Measurements from ENCODE around the gene SYCP3.

The SYCP3 gene

GRCh38 chr12:101738920-101739665, at the start of gene SYCP3:
SYCP3 (minus strand) TSS chr12:101739462; CDS start chr12:101737935, 1,527 bp downstream.
- H3K27ac ChIP-seq: no peak within 1 kb of the TSS
- H3K9me3 ChIP-seq (replicated peaks in 1 of 11): peaks cover 0 to 18% (median 11%) of the 10 kb centered on the region in 11 experiments; a peak in 14 of 22 replicates
- no peak within 1 kb of the TSS for H3K4me2 ChIP-seq
- H3K36me3 ChIP-seq: peaks cover 21 to 66% (median 37%) of the 10 kb centered on the region in 11 experiments
- H4K20me1 ChIP-seq: no peaks in the 10 kb centered on the region
- peaks cover 6 to 25% (median 21%) of the 10 kb centered on the region in 10 experiments; a peak in 19 of 20 replicates for H3K4me1 ChIP-seq
- no peak within 1 kb of the TSS for H3K4me3 ChIP-seq
- TF ChIP-seq Cebpa-rat (IDR thresholded peaks at IDR 0.05): no peak
- H3K27me3 ChIP-seq: no peaks in the 10 kb centered on the region
- no peak within 1 kb of the TSS for H3K9ac ChIP-seq

GRCh38 chr12:101785671-101786070, 46.4 kb upstream of the SYCP3 start:
- Histone ChIP-seq H3K27me3 (no peaks in the 10 kb centered on the region), H3K9me3 (replicated peaks in 1 of 11) (no peaks in the 10 kb centered on the region), H3K4me1 (peaks cover 20 to 56% (median 41%) of the 10 kb centered on the region in 10 experiments), H3K9ac (no peak overlapping the region), H4K20me1 (no peaks in the 10 kb centered on the region), H3K36me3 (peaks cover 0 to 81% (median 39%) of the 10 kb centered on the region in 11 experiments; a peak in 17 of 22 replicates), H3K4me2 (no peak overlapping the region), H3K27ac (no peak overlapping the region), H3K4me3 (no peak overlapping the region)
- no peak for TF ChIP-seq Cebpa-rat (IDR thresholded peaks at IDR 0.05)

- no peaks in the 10 kb centered on the region for H4K20me1 ChIP-seq
- H3K4me2 ChIP-seq: peak overlapping the region in 6 of 11 experiments; percentile 41 to 94 (median 76); a peak in 9 of 22 replicates
- no peaks in the 10 kb centered on the region for H3K9me3 ChIP-seq (replicated peaks in 1 of 11)
- H3K36me3 ChIP-seq: peaks cover 0 to 75% (median 38%) of the 10 kb centered on the region in 11 experiments; a peak in 17 of 22 replicates
- H3K4me3 ChIP-seq: no peak overlapping the region
- no peak overlapping the region for H3K9ac ChIP-seq
- peaks cover 31 to 69% (median 54%) of the 10 kb centered on the region in 10 experiments for H3K4me1 ChIP-seq
- no peak for TF ChIP-seq Cebpa-rat (IDR thresholded peaks at IDR 0.05)
- no peaks in the 10 kb centered on the region for H3K27me3 ChIP-seq
- peak overlapping the region in 3 of 11 experiments; percentile 28 to 86 (median 83); a peak in 5 of 22 replicates for H3K27ac ChIP-seq
Measured at GRCh38 chr12:101784376-101784775, 45.1 kb upstream of the SYCP3 start.

- H3K27ac ChIP-seq: peak overlapping the region in 5 of 11 experiments; percentile 28 to 86 (median 83); a peak in 10 of 22 replicates
Measured at GRCh38 chr12:101783838-101784237, 44.6 kb upstream of the SYCP3 start.

GRCh38 chr12:101783150-101783549, 43.9 kb upstream of the SYCP3 start:
- Histone ChIP-seq H3K27me3 (no peaks in the 10 kb centered on the region), H3K4me3 (no peak overlapping the region), H3K9ac (peak overlapping the region in 8 of 11 experiments; percentile 13 to 51 (median 30); a peak in 10 of 22 replicates), H4K20me1 (no peaks in the 10 kb centered on the region), H3K4me2 (peak overlapping the region; percentile 41 to 94 (median 62)), H3K4me1 (peaks cover 31 to 81% (median 66%) of the 10 kb centered on the region in 10 experiments), H3K9me3 (replicated peaks in 1 of 11) (no peaks in the 10 kb centered on the region), H3K27ac (peak overlapping the region in 9 of 11 experiments; percentile 2 to 86 (median 74); a peak in 17 of 22 replicates), H3K36me3 (peaks cover 0 to 74% (median 34%) of the 10 kb centered on the region in 11 experiments; a peak in 16 of 22 replicates)
- no peak for TF ChIP-seq Cebpa-rat (IDR thresholded peaks at IDR 0.05)

More at GRCh38 chr12:101783838-101784237, 44.6 kb upstream of the SYCP3 start:
- Histone ChIP-seq H3K9me3 (replicated peaks in 1 of 11) (no peaks in the 10 kb centered on the region), H3K36me3 (peaks cover 0 to 75% (median 38%) of the 10 kb centered on the region in 11 experiments; a peak in 16 of 22 replicates), H3K4me1 (peaks cover 31 to 74% (median 60%) of the 10 kb centered on the region in 10 experiments), H4K20me1 (no peaks in the 10 kb centered on the region), H3K9ac (peak overlapping the region in 3 of 11 experiments; percentile 14 to 51 (median 26); a peak in 2 of 22 replicates), H3K27me3 (no peaks in the 10 kb centered on the region), H3K4me3 (no peak overlapping the region), H3K4me2 (peak overlapping the region; percentile 41 to 94 (median 62); a peak in 21 of 22 replicates)
- TF ChIP-seq Cebpa-rat (IDR thresholded peaks at IDR 0.05): no peak

GRCh38 chr12:101782273-101782731, 43.0 kb upstream of the SYCP3 start:
- peaks cover 40 to 89% (median 75%) of the 10 kb centered on the region in 10 experiments for H3K4me1 ChIP-seq
- H3K27ac ChIP-seq: peak overlapping the region in 8 of 11 experiments; percentile 28 to 86 (median 78); a peak in 15 of 22 replicates
- H3K9ac ChIP-seq: peak overlapping the region in 3 of 11 experiments; percentile 12 to 37 (median 14); a peak in 3 of 22 replicates
- H3K27me3 ChIP-seq: no peaks in the 10 kb centered on the region
- no peak for TF ChIP-seq Cebpa-rat (IDR thresholded peaks at IDR 0.05)
- H4K20me1 ChIP-seq: no peaks in the 10 kb centered on the region
- H3K4me3 ChIP-seq: no peak overlapping the region
- no peaks in the 10 kb centered on the region for H3K9me3 ChIP-seq (replicated peaks in 1 of 11)
- peaks cover 0 to 66% (median 33%) of the 10 kb centered on the region in 11 experiments; a peak in 15 of 22 replicates for H3K36me3 ChIP-seq
- peak overlapping the region; percentile 41 to 94 (median 62); a peak in 21 of 22 replicates for H3K4me2 ChIP-seq

GRCh38 chr12:101781834-101782233, 42.6 kb upstream of the SYCP3 start:
- Histone ChIP-seq H4K20me1 (no peaks in the 10 kb centered on the region), H3K27me3 (no peaks in the 10 kb centered on the region), H3K27ac (peak overlapping the region in 8 of 11 experiments; percentile 60 to 86 (median 78); a peak in 15 of 22 replicates), H3K4me3 (no peak overlapping the region), H3K9ac (peak overlapping the region in 1 of 11 experiments; percentile 65; a peak in 2 of 22 replicates), H3K36me3 (peaks cover 0 to 66% (median 36%) of the 10 kb centered on the region in 11 experiments; a peak in 15 of 22 replicates), H3K4me1 (peaks cover 45 to 91% (median 80%) of the 10 kb centered on the region in 10 experiments), H3K4me2 (peak overlapping the region in 7 of 11 experiments; percentile 65 to 94 (median 77); a peak in 12 of 22 replicates), H3K9me3 (replicated peaks in 1 of 11) (no peaks in the 10 kb centered on the region)
- TF ChIP-seq Cebpa-rat (IDR thresholded peaks at IDR 0.05): no peak

GRCh38 chr12:101780599-101780998, 41.3 kb upstream of the SYCP3 start:
- Histone ChIP-seq H3K9me3 (replicated peaks in 1 of 11) (no peaks in the 10 kb centered on the region), H3K27ac (peak overlapping the region in 9 of 11 experiments; percentile 50 to 86 (median 75); a peak in 17 of 22 replicates), H3K4me3 (peak overlapping the region in 5 of 10 experiments; percentile 7 to 60 (median 33); a peak in 7 of 20 replicates), H3K4me1 (peaks cover 57 to 100% (median 92%) of the 10 kb centered on the region in 10 experiments), H3K27me3 (no peaks in the 10 kb centered on the region), H3K4me2 (peak overlapping the region; percentile 2 to 94 (median 71); a peak in 19 of 22 replicates), H3K36me3 (peaks cover 0 to 59% (median 40%) of the 10 kb centered on the region in 11 experiments; a peak in 15 of 22 replicates), H3K9ac (peak overlapping the region in 7 of 11 experiments; percentile 7 to 68 (median 57); a peak in 11 of 22 replicates), H4K20me1 (no peaks in the 10 kb centered on the region)
- peak in 2 of 11 experiments; percentile 71 to 74; a peak in 3 of 22 replicates for TF ChIP-seq Cebpa-rat (IDR thresholded peaks at IDR 0.05)

All from BLaER1 treated with 17β-estradiol and CSF1 and Interleukin-3, amounts not matched to agents 10 nM and 100 nM (cell line).